Type B pancreatic cell (in vitro differentiated cells): ENCODE measurements around the gene TM4SF20. TPM values are rescaled to one million over a fixed set of nuclear protein-coding genes. Genes with fewer than 3 reads are reported as not detected.
A peak's percentile ranks its signal among the peaks of the same experiment; 100 is the strongest.

Source experiments
- DNase-seq: peaks from one replicate; pipeline ENCODE4 v3.0.0; 2021; ENCODE audit warnings: mixed read lengths; ENCODE audit not compliant: unreplicated experiment; ENCODE audit errors: extremely low spot score
- H3K27ac Mint-ChIP-seq: 2 replicates; pipeline ENCODE4 v1.8.0; 2021; ENCODE audit warnings: mild to moderate bottlenecking, mixed read lengths
- H3K27me3 Mint-ChIP-seq: 2 replicates; pipeline ENCODE4 v1.8.0; 2021; ENCODE audit warnings: mixed read lengths
- H3K36me3 Mint-ChIP-seq: 2 replicates; pipeline ENCODE4 v1.8.0; 2021; ENCODE audit warnings: mixed read lengths
- H3K4me1 Mint-ChIP-seq: one replicate; pipeline ENCODE4 v1.8.0; 2021; ENCODE audit warnings: mixed read lengths; ENCODE audit not compliant: unreplicated experiment
- H3K4me3 Mint-ChIP-seq: 2 replicates; pipeline ENCODE4 v1.8.0; 2021; ENCODE audit warnings: mild to moderate bottlenecking, mixed read lengths
- H3K9me3 Mint-ChIP-seq: 2 replicates; pipeline ENCODE4 v1.8.0; 2021; ENCODE audit warnings: mixed read lengths
- total RNA-seq: library from RNA; stranded (reverse); gene quantifications from 2 replicates; pipeline ENCODE4 v1.2.1, GENCODE V29; 2021; ENCODE audit warnings: low replicate concordance
- TF ChIP-seq, protein P1 (sequence below): fragments of 200-600 bp; sonication (generic); conservative IDR thresholded peaks from 2 replicates; pipeline ENCODE4 v1.5.0; 2021; ENCODE audit warnings: antibody characterized with exemption, mild to moderate bottlenecking

Gene TM4SF20
- total RNA-seq, 1 donor from 2014 or later, result 3.7 TPM

DNA sequence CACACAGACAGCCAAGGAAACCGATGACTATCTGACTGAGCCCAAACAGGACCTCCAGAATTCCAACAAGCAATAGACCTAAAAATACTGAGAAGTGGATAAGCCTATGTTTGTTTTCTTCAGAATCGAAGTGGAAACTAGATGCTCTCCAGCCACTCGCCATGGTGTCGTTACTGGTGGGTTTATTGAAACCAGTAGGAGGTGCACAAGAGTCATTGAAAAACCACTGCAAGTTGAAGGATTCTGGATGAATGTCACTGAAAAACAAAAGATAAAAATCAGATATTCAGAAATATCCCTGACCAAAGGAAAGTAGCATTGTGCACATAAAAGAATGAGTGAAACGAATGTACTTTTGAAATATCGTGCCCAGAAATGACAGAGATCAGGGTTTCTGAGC is 15.3 kb downstream of the TM4SF20 start:
- DNase-seq, result no peak
- TF ChIP-seq, protein P1, sequence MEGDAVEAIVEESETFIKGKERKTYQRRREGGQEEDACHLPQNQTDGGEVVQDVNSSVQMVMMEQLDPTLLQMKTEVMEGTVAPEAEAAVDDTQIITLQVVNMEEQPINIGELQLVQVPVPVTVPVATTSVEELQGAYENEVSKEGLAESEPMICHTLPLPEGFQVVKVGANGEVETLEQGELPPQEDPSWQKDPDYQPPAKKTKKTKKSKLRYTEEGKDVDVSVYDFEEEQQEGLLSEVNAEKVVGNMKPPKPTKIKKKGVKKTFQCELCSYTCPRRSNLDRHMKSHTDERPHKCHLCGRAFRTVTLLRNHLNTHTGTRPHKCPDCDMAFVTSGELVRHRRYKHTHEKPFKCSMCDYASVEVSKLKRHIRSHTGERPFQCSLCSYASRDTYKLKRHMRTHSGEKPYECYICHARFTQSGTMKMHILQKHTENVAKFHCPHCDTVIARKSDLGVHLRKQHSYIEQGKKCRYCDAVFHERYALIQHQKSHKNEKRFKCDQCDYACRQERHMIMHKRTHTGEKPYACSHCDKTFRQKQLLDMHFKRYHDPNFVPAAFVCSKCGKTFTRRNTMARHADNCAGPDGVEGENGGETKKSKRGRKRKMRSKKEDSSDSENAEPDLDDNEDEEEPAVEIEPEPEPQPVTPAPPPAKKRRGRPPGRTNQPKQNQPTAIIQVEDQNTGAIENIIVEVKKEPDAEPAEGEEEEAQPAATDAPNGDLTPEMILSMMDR, result peak; percentile 43
- H3K27ac Mint-ChIP-seq, result no peak overlapping the region
- H3K4me1 Mint-ChIP-seq, result no peaks in the 10 kb centered on the region
- no peaks in the 10 kb centered on the region for H3K27me3 Mint-ChIP-seq
- no peak overlapping the region for H3K4me3 Mint-ChIP-seq
- peaks cover 19% of the 10 kb centered on the region for H3K36me3 Mint-ChIP-seq
- H3K9me3 Mint-ChIP-seq, result peaks cover 6% of the 10 kb centered on the region

DNA sequence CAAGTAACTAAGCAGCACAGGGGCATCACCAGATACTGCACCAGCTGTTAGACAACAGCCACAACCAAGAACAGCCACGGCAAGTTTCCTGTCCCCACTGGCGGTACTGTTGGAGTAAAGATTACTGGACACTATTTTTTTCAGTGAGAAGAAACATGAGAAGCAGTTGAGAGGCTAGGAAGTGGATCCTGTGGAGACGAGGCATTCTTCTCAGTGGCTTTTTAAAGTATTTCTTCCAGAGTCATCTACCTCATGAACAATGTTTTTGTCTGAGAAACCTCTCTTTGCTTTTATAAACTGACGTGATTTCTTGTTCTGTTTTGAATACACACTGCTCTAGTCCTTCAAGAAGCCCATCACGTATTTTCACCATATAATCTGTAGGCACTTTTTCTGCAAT is 18.8 kb downstream of the TM4SF20 start:
- H3K36me3 Mint-ChIP-seq, result peaks cover 22% of the 10 kb centered on the region
- TF ChIP-seq, protein P1, result no peak
- H3K27ac Mint-ChIP-seq, result no peak overlapping the region
- H3K9me3 Mint-ChIP-seq, result no peaks in the 10 kb centered on the region
- no peak for DNase-seq
- no peak overlapping the region for H3K4me3 Mint-ChIP-seq
- H3K4me1 Mint-ChIP-seq, result no peaks in the 10 kb centered on the region
- H3K27me3 Mint-ChIP-seq, result no peaks in the 10 kb centered on the region

DNA sequence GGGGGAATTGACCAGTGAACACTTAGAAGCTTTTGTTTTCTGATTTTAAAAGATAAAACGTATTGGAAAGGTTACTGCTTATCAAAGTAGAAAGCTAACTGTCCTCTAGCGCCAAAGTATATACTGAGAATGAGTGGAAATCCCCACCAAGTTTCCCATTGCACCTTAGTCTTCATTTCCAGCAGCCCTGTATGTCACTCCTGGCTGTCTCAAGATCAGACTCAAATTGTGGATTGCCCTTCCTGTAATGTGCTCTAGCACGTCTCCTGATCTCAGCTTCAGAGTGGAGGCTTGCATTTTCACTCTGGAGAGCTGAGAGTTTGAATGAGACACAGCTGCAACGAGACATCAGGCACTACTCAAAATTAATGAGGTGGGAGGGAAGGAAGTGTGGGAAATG is 27.5 kb downstream of the TM4SF20 start:
- no peak for DNase-seq
- peaks cover 12% of the 10 kb centered on the region for H3K36me3 Mint-ChIP-seq
- no peaks in the 10 kb centered on the region for H3K9me3 Mint-ChIP-seq
- no peak overlapping the region for H3K4me3 Mint-ChIP-seq
- H3K27me3 Mint-ChIP-seq, result no peaks in the 10 kb centered on the region
- H3K4me1 Mint-ChIP-seq, result no peaks in the 10 kb centered on the region
- TF ChIP-seq, protein P1, result no peak
- H3K27ac Mint-ChIP-seq, result no peak overlapping the region

- DNase-seq, result no peak
- H3K9me3 Mint-ChIP-seq, result no peaks in the 10 kb centered on the region
- H3K36me3 Mint-ChIP-seq, result peaks cover 9% of the 10 kb centered on the region
- TF ChIP-seq, protein P1, result no peak
- no peaks in the 10 kb centered on the region for H3K4me1 Mint-ChIP-seq
- no peak overlapping the region for H3K27ac Mint-ChIP-seq
- H3K4me3 Mint-ChIP-seq, result no peak overlapping the region
- H3K27me3 Mint-ChIP-seq, result no peaks in the 10 kb centered on the region
Observed at GRCh38 chr2:227349989-227350612, 29.0 kb downstream of the TM4SF20 start.

GRCh38 chr2:227348324-227348723 is 30.8 kb downstream of the TM4SF20 start:
- Mint-ChIP-seq H3K27me3 (no peaks in the 10 kb centered on the region), H3K4me1 (no peaks in the 10 kb centered on the region), H3K36me3 (peaks cover 9% of the 10 kb centered on the region), H3K4me3 (no peak overlapping the region), H3K27ac (no peak overlapping the region), H3K9me3 (no peaks in the 10 kb centered on the region)
- no peak for DNase-seq
- TF ChIP-seq, protein P1, result no peak
